Astrocyte of the cerebellum (primary cell): Measurements from ENCODE around the gene FCRLA.

Experiments used
- DNase-seq: peaks from one replicate; pipeline ENCODE4 v3.0.0-alpha.2; 2011; ENCODE audit warnings: low read depth
- H3K4me3 ChIP-seq: 2 replicates; pipeline ENCODE4 v1.5.1; 2011; ENCODE audit warnings: mild to moderate bottlenecking, low read depth, low read length, moderate library complexity
- CTCF ChIP-seq: IDR thresholded peaks from 2 replicates; pipeline ENCODE4 v1.5.1; 2012; ENCODE audit warnings: low read length, low read depth, moderate library complexity, mild to moderate bottlenecking; ENCODE audit errors: missing control alignments
- in situ Hi-C: cut with HindIII; loops from 2 replicates; pipeline ENCODE4 v1.10.0; 2017; ENCODE audit warnings: low sequenced_read_pairs

The FCRLA gene

GRCh38 chr1:161730050-161730564 lies 23.1 kb downstream of the FCRLA start:
- in situ Hi-C loops, result loop anchor here (25.0 kb wide), 1 partner anchor 518 kb away; the partner anchor contains the start of genes APOA2, FCER1G and NDUFS2
- no peak for DNase-seq
- H3K4me3 ChIP-seq, result no peak overlapping the region
- no peak for TF ChIP-seq CTCF

DNA sequence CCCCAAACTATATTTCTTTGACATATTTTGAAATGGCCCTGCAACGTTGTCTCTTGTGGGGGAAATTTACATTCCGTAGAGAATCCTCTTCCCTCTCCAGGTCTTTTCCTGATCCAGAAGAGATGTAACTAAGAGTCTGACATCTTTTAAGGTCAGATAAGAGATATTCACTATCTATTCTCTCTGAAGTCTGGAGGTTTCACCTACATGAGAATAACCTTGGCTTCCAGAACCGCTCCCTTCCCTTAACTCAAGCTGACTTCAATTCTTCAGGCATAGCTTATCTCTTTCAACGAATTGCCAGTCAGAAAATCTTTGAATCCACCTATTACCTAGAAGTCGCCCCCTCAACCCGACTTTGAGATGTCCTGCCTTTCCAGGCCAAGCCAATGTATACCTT lies 24.2 kb downstream of the FCRLA start:
- no peak for TF ChIP-seq CTCF
- in situ Hi-C loops, result loop anchor here (25.0 kb wide), 1 partner anchor 519 kb away; the partner anchor contains the start of genes APOA2, FCER1G and NDUFS2
- H3K4me3 ChIP-seq, result no peak overlapping the region
- DNase-seq, result no peak

GRCh38 chr1:161731981-161732718 lies 25.1 kb downstream of the FCRLA start:
- TF ChIP-seq CTCF, result no peak
- no peak overlapping the region for H3K4me3 ChIP-seq
- DNase-seq, result no peak
- in situ Hi-C loops, result loop anchor here (25.0 kb wide), 1 partner anchor 520 kb away; the partner anchor contains the start of genes APOA2, FCER1G and NDUFS2

- in situ Hi-C loops, result loop anchor here (25.0 kb wide), 1 partner anchor 521 kb away; the partner anchor contains the start of genes APOA2, FCER1G and NDUFS2
- no peak for TF ChIP-seq CTCF
- H3K4me3 ChIP-seq, result no peak overlapping the region
- DNase-seq, result peak; percentile 58
Observed at GRCh38 chr1:161733526-161733925, 26.5 kb downstream of the FCRLA start.

- in situ Hi-C loops, result loop anchor here (25.0 kb wide), 1 partner anchor 524 kb away; the partner anchor contains the start of genes APOA2, FCER1G and NDUFS2
Observed at GRCh38 chr1:161735837-161736236, 28.8 kb downstream of the FCRLA start.

More at GRCh38 chr1:161735837-161736236, 28.8 kb downstream of the FCRLA start:
- DNase-seq, result no peak
- no peak overlapping the region for H3K4me3 ChIP-seq
- TF ChIP-seq CTCF, result no peak
